WTC11 (cell line): Measurements from ENCODE around the gene SNX15. TPM values are rescaled to one million over a fixed set of nuclear protein-coding genes. Genes with fewer than 3 reads are reported as not detected.
A peak's percentile ranks its signal among the peaks of the same experiment; 100 is the strongest.

Source experiments
- CDX4 ChIP-seq: fragments of 250-450 bp; sonication (Bioruptor Pico); IDR thresholded peaks from 2 replicates; pipeline ENCODE4 v1.9.0; 2021; ENCODE audit warnings: moderate library complexity, mild to moderate bottlenecking, inconsistent platforms, borderline replicate concordance
- E2F5 ChIP-seq: sonication (generic); formaldehyde crosslinking; IDR thresholded peaks from 2 replicates; pipeline ENCODE4 v1.8.1; 2022; ENCODE audit warnings: mild to moderate bottlenecking, moderate library complexity, missing genetic modification reagents
- ELF4 ChIP-seq: sonication (generic); formaldehyde crosslinking; IDR thresholded peaks from 2 replicates; pipeline ENCODE4 v1.8.1; 2022; ENCODE audit warnings: low read depth, mild to moderate bottlenecking, moderate library complexity, missing genetic modification reagents
- EMX1 ChIP-seq: fragments of 250-450 bp; sonication (Bioruptor Pico); IDR thresholded peaks from 2 replicates; pipeline ENCODE4 v1.8.0; 2021; ENCODE audit warnings: mild to moderate bottlenecking
- ESRRA ChIP-seq: sonication (generic); formaldehyde crosslinking; IDR thresholded peaks from 2 replicates; pipeline ENCODE4 v1.8.1; 2022; ENCODE audit warnings: mild to moderate bottlenecking, missing genetic modification reagents, borderline replicate concordance
- FOXK1 ChIP-seq: sonication (generic); formaldehyde crosslinking; IDR thresholded peaks from 2 replicates; pipeline ENCODE4 v1.8.0; 2022; ENCODE audit warnings: mild to moderate bottlenecking, moderate library complexity, missing genetic modification reagents
- FOXP1 ChIP-seq: sonication (generic); formaldehyde crosslinking; IDR thresholded peaks from 2 replicates; pipeline ENCODE4 v1.8.0; 2022; ENCODE audit warnings: missing genetic modification reagents, mild to moderate bottlenecking, moderate library complexity, borderline replicate concordance
- GTF2I ChIP-seq: fragments of 250-450 bp; sonication (Bioruptor Pico); conservative IDR thresholded peaks from 2 replicates; pipeline ENCODE4 v1.4.0; 2021; ENCODE audit warnings: mild to moderate bottlenecking
- MYBL2 ChIP-seq: sonication (generic); formaldehyde crosslinking; IDR thresholded peaks from 2 replicates; pipeline ENCODE4 v1.8.1; 2023; ENCODE audit warnings: mild to moderate bottlenecking, moderate library complexity, missing genetic modification reagents
- NFE2L1 ChIP-seq: sonication (generic); formaldehyde crosslinking; IDR thresholded peaks from 2 replicates; pipeline ENCODE4 v1.8.1; 2023; ENCODE audit warnings: missing genetic modification reagents
- NFYB ChIP-seq: sonication (generic); formaldehyde crosslinking; conservative IDR thresholded peaks from 2 replicates; pipeline ENCODE4 v1.8.0; 2022; ENCODE audit warnings: low read depth, missing genetic modification reagents
- NR2C2 ChIP-seq: sonication (generic); formaldehyde crosslinking; IDR thresholded peaks from 2 replicates; pipeline ENCODE4 v1.8.0; 2022; ENCODE audit warnings: mild to moderate bottlenecking, missing genetic modification reagents
- NR3C1 ChIP-seq: sonication (generic); formaldehyde crosslinking; conservative IDR thresholded peaks from 2 replicates; pipeline ENCODE4 v1.8.1; 2023; ENCODE audit warnings: low read depth, mild to moderate bottlenecking, missing genetic modification reagents
- PREB ChIP-seq: sonication (generic); formaldehyde crosslinking; IDR thresholded peaks from 2 replicates; pipeline ENCODE4 v1.8.1; 2022; ENCODE audit warnings: mild to moderate bottlenecking, missing genetic modification reagents, moderate library complexity, borderline replicate concordance
- RORB ChIP-seq: fragments of 250-450 bp; sonication (Bioruptor Pico); IDR thresholded peaks from 2 replicates; pipeline ENCODE4 v1.9.0; 2021; ENCODE audit warnings: mild to moderate bottlenecking
- SMAD3 ChIP-seq: sonication (generic); formaldehyde crosslinking; IDR thresholded peaks from 2 replicates; pipeline ENCODE4 v1.8.0; 2022; ENCODE audit warnings: missing genetic modification reagents, mild to moderate bottlenecking, borderline replicate concordance
- USF2 ChIP-seq: sonication (generic); formaldehyde crosslinking; IDR thresholded peaks from 2 replicates; pipeline ENCODE4 v1.8.1; 2023; ENCODE audit warnings: mild to moderate bottlenecking, missing genetic modification reagents, moderate library complexity
- ZNF121 ChIP-seq: sonication (generic); formaldehyde crosslinking; IDR thresholded peaks from 2 replicates; pipeline ENCODE4 v1.8.0; 2023; ENCODE audit warnings: missing genetic modification reagents
- ZNF232 ChIP-seq: sonication (generic); formaldehyde crosslinking; IDR thresholded peaks from 2 replicates; pipeline ENCODE4 v1.8.0; 2022; ENCODE audit warnings: mild to moderate bottlenecking, missing genetic modification reagents
- ZNF317 ChIP-seq: sonication (generic); formaldehyde crosslinking; IDR thresholded peaks from 2 replicates; pipeline ENCODE4 v1.8.1; 2023; ENCODE audit warnings: low read depth, mild to moderate bottlenecking, moderate library complexity, missing genetic modification reagents, borderline replicate concordance
- ZNF512 ChIP-seq: sonication (generic); formaldehyde crosslinking; IDR thresholded peaks from 2 replicates; pipeline ENCODE4 v1.8.1; 2022; ENCODE audit warnings: missing genetic modification reagents, borderline replicate concordance
- ZNF532 ChIP-seq: fragments of 250-450 bp; sonication (Bioruptor Pico); IDR thresholded peaks from 2 replicates; pipeline ENCODE4 v1.9.0; 2021; ENCODE audit warnings: mild to moderate bottlenecking, borderline replicate concordance
- total RNA-seq: library from RNA; stranded (reverse); gene quantifications from 3 replicates; pipeline ENCODE4 v1.2.3, GENCODE V29; 2021

Gene SNX15
- total RNA-seq, 1 experiment from 2014 or later = 17.6 TPM

- TF ChIP-seq NFYB (no peak), USF2 (CRISPR knock-in tag) (0 out of 2 replicates have a peak, but pooled peaks have one; percentile 27), ZNF317 (CRISPR knock-in tag) (no peak), NFE2L1 (CRISPR knock-in tag) (peak; percentile 89; the same call in 1 of the 2 replicates), SMAD3 (CRISPR knock-in tag) (no peak), GTF2I (CRISPR knock-in tag) (no peak), FOXK1 (CRISPR knock-in tag) (peak; percentile 95), EMX1 (CRISPR knock-in tag) (no peak), CDX4 (CRISPR knock-in tag) (no peak), PREB (no peak), ZNF232 (0 out of 2 replicates have a peak, but pooled peaks have one; percentile 18), E2F5 (CRISPR knock-in tag) (peak; percentile 92), ZNF512 (no peak), ZNF121 (CRISPR knock-in tag) (no peak), RORB (CRISPR knock-in tag) (no peak), ZNF532 (no peak), ELF4 (CRISPR knock-in tag) (no peak), MYBL2 (CRISPR knock-in tag) (peak; percentile 94), FOXP1 (peak; percentile 93), ESRRA (CRISPR knock-in tag) (no peak), NR2C2 (CRISPR knock-in tag) (no peak), NR3C1 (CRISPR knock-in tag) (no peak)
- TF ChIP-seq, all 79 proteins: peak for 27
Observed at GRCh38 chr11:65083834-65084597, 56.8 kb downstream of the SNX15 start, which contains the start of the genes CDCA5 and ZFPL1 (continued).
